GM18507 (cell line): ENCODE data around the gene GAB1.

Experiments
- DNase-seq: peaks from one replicate; pipeline ENCODE4 v3.0.0; 2011; ENCODE audit warnings: low read depth; ENCODE audit not compliant: insufficient read length; ENCODE audit errors: extremely low spot score
- FAIRE-seq: peaks from 2 replicates; lab custom pipeline; 2011; peaks lifted over from hg19 to GRCh38; lab: Jason Lieb, UNC

The GAB1 gene

DNA sequence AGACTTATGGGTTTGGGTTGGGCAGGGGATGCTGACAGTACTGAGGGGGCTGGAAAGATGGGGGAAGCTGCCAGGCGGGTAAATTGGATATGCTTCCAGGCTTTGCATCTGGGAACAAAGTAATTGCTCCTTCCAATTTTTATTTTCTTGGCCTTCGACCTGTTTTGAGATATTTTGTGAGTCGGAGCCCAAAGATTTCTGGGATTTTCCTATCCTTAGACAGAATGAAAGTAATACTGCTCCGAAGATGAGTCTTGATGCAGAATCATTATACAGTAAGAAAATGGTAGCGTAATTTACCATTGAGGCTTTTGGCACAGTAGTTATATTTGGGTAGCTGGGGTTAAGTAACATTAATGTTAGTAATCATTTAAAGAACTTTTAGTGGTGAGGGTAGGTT is 178.2 kb downstream of the GAB1 start:
- DNase-seq (no peak), FAIRE-seq (no peak)

DNA sequence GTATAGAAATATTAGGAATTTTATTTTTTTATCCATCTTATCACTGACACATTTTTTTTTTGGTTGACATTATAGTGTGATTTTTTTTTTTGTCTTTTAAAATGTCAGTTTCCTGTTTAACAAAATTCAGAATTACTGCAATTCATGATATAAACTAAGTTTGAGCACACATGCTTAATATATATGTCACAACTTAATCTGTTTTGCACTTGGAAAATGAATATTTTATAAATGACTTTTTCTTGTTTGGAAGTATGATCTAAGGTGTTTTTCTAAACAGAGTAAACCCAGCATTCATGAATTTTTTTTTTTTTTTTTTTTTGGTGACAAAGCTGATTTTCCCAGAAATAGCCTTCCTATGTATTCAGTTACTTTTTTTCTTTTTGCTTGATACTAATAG is 179.2 kb downstream of the GAB1 start:
- DNase-seq (no peak), FAIRE-seq (no peak)

DNA sequence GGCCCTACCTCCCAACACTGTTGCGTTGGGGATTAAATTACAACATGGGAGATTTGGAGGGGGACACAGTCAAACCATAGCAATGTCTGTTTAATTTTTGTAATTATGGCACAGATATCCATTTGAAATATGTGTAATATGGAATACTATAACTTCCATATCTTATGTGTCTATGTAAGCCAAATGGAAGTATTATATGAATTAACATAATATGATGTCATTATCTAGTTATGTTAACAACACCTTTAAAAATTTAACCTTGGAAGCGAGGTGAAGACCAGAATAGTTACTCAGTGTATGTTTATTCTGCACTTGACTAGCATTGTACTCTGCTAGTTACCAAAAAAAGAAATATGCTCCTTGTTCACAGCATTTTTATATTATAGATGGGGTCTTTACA is 181.1 kb downstream of the GAB1 start:
- FAIRE-seq (peak; percentile 9), DNase-seq (no peak)
